ENCODE measurements around the gene PCAT6.
A peak's percentile ranks its signal among the peaks of the same experiment; 100 is the strongest.
"Not testable (repeated sequence)": the region's sequence is repeated elsewhere in the genome, so short reads cannot be mapped to it uniquely, and the experiment has no call there.

PCAT6 gene

GRCh38 chr1:202807926-202808757, 2.6 kb upstream of the PCAT6 start, which contains the start of gene KDM5B:
Gene KDM5B, minus strand, starts transcription at chr1:202808421. Its CDS starts 116 bp downstream, at chr1:202808305.
- DNase-seq: peak; percentile 14 to 81

DNA sequence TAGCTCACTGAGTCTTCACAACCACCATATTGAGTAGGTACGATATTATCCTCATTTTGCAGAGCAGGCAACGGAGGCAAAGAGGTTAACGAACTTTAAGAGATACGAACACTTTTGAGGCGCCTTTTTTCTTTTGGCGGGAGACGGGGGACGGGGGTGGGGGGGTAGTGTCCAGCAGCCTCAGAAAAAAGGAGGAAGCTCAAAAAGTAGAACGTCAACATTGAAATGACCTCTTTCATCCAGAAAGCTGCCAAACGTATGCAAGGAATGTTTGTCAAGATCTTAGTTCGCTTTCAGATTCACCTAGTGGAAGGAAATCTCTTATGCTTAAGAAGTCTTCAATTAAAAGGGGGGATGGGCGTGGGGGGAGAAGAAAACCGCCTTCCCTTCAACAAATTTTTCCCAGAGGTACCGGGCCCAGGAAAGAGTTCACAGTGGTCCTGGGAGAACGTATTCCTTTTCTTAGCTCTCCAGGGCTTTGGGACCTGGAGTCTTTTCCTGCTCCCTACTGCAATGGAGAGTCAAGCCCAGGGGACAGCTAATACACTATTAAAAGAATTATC, 1.1 kb upstream of the PCAT6 start:
- DNase-seq: no peak

DNA sequence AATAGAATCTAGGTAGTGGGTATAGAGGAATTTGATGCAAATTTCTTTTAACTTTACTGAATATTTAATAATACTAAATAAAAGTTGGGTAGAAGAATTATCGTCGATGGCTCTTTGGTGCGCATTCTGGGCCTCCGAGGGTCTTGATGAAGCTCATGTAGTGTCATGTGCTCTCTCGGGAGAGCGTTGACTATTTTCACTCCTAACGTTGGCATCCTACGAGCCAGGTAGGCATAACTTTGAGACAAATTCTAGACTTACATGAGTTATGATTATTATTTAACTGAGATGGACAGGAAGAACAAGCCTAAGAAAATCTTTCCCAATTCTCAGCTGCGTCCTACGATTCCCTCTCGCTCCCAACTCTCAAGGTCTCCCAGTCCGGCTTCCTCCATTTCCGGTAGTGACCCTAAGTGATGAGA, 550 bp upstream of the PCAT6 start:
- DNase-seq: no peak

- DNase-seq: no peak
These were observed 782 bp downstream of the PCAT6 start for GRCh38 chr1:202811296-202812175.

- no peak for DNase-seq
These were observed 1.6 kb downstream of the PCAT6 start for GRCh38 chr1:202812176-202813026.

DNA sequence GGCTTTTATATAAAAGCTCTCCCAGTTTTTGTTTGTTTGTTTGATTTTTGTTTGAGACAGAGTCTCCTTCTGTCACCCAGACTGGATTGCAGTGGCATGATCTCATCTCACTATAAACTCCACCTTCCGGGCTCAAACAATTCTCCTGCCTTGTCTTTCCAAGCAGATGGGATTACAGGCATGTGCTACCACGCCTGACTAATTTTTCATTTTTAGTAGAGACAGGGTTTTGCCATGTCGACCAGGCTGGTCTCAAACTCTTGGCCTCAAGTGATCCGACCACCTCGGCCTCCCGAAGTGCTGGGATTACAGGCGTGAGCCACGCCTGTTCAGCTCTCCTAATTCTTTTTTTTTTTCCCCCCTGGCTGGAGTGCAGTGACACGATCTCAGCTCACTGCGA, 4.4 kb downstream of the PCAT6 start:
- DNase-seq: no peak

- DNase-seq: no peak
These were observed 8.1 kb downstream of the PCAT6 start for GRCh38 chr1:202818819-202819218.

- DNase-seq: no peak
These were observed 10.7 kb downstream of the PCAT6 start for GRCh38 chr1:202821467-202821866.

DNA sequence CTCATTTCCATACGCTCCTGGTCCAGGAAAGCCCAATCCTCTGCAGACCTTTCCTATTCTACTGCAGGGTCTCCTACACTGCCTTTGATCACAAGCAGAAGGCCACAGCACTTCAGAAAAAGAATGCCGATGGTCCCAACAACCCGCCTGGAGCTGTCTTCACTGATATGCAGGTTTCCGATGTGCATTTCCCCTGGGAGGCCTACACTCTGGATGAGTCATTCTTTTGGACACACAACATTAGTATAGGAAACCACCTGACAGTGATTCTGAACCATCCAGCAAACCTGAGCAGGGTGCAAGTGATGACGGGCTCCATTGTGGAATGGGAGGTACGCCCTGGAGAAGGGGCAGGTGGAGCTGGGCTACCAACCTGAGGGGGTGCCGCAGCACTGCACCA, 15.0 kb downstream of the PCAT6 start:
- no peak for DNase-seq

DNA sequence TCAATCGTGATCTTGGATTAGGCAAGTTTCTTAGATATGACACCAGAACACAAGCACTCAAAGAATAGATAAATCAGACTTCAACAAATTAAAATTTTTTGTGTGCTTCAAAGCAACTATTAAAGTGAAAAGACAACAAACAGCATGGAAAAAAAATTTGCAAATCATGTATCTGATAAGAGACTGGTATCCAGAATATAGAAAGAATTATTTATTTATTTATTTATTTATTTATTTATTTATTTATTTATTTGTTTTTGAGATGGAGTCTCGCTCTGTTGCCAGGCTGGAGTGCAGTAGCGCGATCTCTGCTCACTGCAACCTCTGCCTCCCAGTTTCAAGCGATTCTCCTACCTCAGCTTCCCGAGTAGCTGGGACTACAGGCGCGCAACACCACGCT, 18.5 kb downstream of the PCAT6 start:
- not testable (repeated sequence) for DNase-seq

GRCh38 chr1:202831906-202832305, 21.2 kb downstream of the PCAT6 start:
- no peak for DNase-seq

GRCh38 chr1:202834771-202835547, 24.2 kb downstream of the PCAT6 start:
- no peak for DNase-seq

DNA sequence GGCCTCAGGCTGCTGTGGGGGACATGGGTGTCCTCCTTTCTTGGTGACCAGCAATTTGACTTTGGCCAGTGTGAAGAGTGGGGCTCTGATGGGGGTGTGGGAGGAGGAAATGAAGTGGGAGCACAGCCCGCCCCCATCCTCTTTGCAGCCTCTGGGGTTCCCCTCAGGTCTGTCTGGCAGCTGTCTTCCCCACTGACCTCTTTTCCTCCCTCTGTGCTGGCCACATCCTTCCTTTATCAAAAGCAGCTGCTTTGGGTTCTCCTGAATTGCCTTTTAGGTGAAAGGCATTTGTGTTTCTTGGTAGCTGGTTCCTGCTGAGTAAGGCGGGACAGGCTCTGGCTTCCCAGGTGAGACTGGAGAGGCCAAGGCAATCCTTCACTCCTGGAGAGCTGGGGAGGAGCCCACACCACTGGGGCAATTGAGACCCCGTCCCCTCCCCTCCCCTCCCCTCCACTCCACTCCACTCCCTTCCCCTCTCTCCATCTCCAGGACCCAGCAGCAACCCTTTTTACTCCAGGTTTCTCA, 24.9 kb downstream of the PCAT6 start:
- DNase-seq: no peak

DNA sequence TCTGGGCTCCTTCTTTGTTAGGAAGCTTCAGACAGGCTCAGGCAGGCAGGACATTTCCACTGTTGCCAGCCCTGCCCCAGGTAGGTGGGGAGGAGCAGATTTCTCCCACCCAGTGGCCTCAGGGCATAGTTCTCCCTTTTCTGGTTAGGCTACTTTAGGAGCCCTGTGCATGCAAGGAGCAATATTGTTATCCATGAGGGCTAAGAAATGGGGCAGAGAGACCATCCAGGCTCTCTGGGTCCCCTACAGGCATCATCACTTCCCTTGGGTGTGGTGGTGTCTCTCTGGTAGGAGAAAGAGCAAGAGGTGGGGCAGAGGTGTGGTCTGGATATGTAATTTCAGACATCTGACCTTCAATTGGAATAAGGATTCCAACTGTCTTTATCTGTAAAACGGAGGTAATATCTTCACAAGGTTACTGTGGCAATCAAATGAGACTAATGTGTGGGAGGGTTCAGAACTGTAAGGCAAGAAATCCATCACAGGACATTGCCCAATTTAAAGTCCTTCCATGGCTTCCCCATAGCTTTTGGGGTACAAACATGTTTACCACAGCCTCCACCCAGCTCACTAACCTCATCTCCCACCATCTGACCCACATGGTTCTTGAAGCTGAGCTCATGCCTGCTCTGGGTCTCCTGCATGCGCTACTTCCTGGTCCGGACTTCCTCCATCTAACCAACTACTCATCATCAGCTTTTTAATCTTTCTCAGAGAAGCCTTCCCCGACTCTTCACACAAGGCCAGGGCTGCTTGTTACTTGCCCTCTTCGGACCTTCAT, 26.1 kb downstream of the PCAT6 start:
- no peak for DNase-seq

DNA sequence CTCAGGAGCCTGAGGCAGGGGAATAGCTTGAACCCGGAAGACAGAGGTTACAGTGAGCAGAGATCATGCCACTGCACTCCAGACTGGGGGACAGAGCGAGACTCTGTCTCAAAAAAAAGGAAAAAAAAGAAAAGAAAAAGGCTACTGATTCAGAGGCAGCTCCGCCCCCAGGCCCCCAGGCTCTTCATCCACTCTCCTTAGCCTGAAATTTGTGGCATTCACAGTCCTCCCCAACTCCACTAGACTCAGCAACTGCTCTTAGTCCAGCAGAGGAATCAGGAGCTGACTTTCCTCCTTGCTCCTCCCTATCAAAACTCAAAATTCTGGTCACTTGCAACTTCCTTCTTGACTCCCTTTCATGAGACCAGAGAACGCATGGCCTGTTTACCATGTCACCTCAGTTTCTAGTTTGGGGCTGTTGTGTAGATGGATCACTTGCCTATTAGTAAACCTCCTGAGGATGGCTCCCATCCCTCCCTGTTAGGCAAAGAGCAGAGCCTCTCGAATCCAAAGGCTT, 27.1 kb downstream of the PCAT6 start:
- DNase-seq: no peak

DNA sequence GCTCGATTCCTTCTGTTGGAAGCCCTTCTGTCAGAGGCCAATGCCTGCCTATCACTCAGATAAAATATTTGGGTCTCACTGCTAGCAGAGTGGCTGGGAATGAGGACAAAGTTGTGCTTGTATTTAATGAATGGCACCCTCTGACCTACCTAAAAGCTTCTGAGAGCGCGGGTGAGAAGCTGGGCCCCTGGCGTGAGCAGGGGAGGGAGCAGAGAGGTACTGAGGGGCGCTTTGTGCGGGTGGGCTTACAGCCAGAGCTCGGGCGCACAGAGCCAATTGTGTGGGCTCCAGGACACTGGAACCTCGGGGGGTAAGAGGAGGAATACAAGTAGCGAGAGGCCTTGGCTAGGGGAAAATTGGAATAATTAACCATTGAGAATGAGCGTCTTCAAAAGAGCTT, 32.3 kb downstream of the PCAT6 start:
- DNase-seq: no peak

- no peak for DNase-seq
These were observed 33.5 kb downstream of the PCAT6 start for GRCh38 chr1:202844259-202844658.

- DNase-seq: no peak
These were observed 34.2 kb downstream of the PCAT6 start for GRCh38 chr1:202844935-202845334.

- DNase-seq: no peak
These were observed 37.4 kb downstream of the PCAT6 start for GRCh38 chr1:202848191-202848542.

GRCh38 chr1:202850593-202851362, 40.0 kb downstream of the PCAT6 start:
- no peak for DNase-seq

Measured in NCI-H446 (cell line).